HL-60/S4 treated with retinoic acid at 250 ng/mL for 4 days and 3 days (cell line): ENCODE data around the gene RRP1.

Experiments
- in situ Hi-C: fragments of 300-500 bp; cut with MboI; formaldehyde crosslinking; loops from 2 replicates; pipeline ENCODE4 v1.7.0; 2022; ENCODE audit warnings: low sequenced_read_pairs

The RRP1 gene

GRCh38 chr21:43797925-43798715, 8.7 kb downstream of the RRP1 start:
- in situ Hi-C loops = loop anchor here (10.0 to 25.0 kb wide), 2 partner anchors 57 to 836 kb away; partner anchors contain the start of gene PKNOX1

GRCh38 chr21:43799301-43799840, 10.0 kb downstream of the RRP1 start:
- in situ Hi-C loops = loop anchor here (10.0 to 25.0 kb wide), 2 partner anchors 55 to 837 kb away; partner anchors contain the start of gene PKNOX1

- in situ Hi-C loops = loop anchor here (10.0 kb wide), 1 partner anchor 185 kb away; no protein-coding TSS in a partner anchor
These were observed 10.7 kb downstream of the RRP1 start for GRCh38 chr21:43800124-43800523.

GRCh38 chr21:43800566-43800965, 11.2 kb downstream of the RRP1 start:
- in situ Hi-C loops = loop anchor here (10.0 kb wide), 1 partner anchor 184 kb away; no protein-coding TSS in a partner anchor

GRCh38 chr21:43801006-43801783, 11.8 kb downstream of the RRP1 start:
- in situ Hi-C loops = loop anchor here (10.0 kb wide), 1 partner anchor 184 kb away; no protein-coding TSS in a partner anchor

GRCh38 chr21:43802713-43803313, 13.4 kb downstream of the RRP1 start:
- in situ Hi-C loops = loop anchor here (10.0 kb wide), 1 partner anchor 182 kb away; no protein-coding TSS in a partner anchor

- in situ Hi-C loops = loop anchor here (10.0 kb wide), 1 partner anchor 181 kb away; no protein-coding TSS in a partner anchor
These were observed 14.4 kb downstream of the RRP1 start for GRCh38 chr21:43803558-43804300.

GRCh38 chr21:43805275-43805800, 16.0 kb downstream of the RRP1 start:
- in situ Hi-C loops = loop anchor here (10.0 kb wide), 1 partner anchor 179 kb away; no protein-coding TSS in a partner anchor

- in situ Hi-C loops = loop anchor here (10.0 kb wide), 1 partner anchor 179 kb away; no protein-coding TSS in a partner anchor
These were observed 16.8 kb downstream of the RRP1 start for GRCh38 chr21:43806017-43806710.

GRCh38 chr21:43808367-43808766, 19.0 kb downstream of the RRP1 start:
- in situ Hi-C loops = loop anchor here (10.0 kb wide), 1 partner anchor 176 kb away; no protein-coding TSS in a partner anchor

GRCh38 chr21:43808832-43809251, 19.5 kb downstream of the RRP1 start:
- in situ Hi-C loops = loop anchor here (10.0 kb wide), 1 partner anchor 176 kb away; no protein-coding TSS in a partner anchor

GRCh38 chr21:43809346-43809799, 20.0 kb downstream of the RRP1 start:
- in situ Hi-C loops = loop anchor here (10.0 kb wide), 1 partner anchor 175 kb away; no protein-coding TSS in a partner anchor

GRCh38 chr21:43809853-43810504, 20.6 kb downstream of the RRP1 start:
- in situ Hi-C loops = loop anchor here (10.0 kb wide), 1 partner anchor 175 kb away; no protein-coding TSS in a partner anchor

GRCh38 chr21:43810505-43811261, 21.3 kb downstream of the RRP1 start:
- in situ Hi-C loops = no loop called here

GRCh38 chr21:43811262-43812105, 22.1 kb downstream of the RRP1 start:
- in situ Hi-C loops = no loop called here

GRCh38 chr21:43812139-43812821, 22.9 kb downstream of the RRP1 start:
- in situ Hi-C loops = no loop called here
